DMS79 treated with DMSO at 0.1 percent for 48 hours (cell line): ENCODE results near the gene GPC6.

Source experiments
- DNase-seq: peaks from one replicate; lab custom pipeline; 2025; lab: John Stamatoyannopoulos, UW

The GPC6 gene

DNA sequence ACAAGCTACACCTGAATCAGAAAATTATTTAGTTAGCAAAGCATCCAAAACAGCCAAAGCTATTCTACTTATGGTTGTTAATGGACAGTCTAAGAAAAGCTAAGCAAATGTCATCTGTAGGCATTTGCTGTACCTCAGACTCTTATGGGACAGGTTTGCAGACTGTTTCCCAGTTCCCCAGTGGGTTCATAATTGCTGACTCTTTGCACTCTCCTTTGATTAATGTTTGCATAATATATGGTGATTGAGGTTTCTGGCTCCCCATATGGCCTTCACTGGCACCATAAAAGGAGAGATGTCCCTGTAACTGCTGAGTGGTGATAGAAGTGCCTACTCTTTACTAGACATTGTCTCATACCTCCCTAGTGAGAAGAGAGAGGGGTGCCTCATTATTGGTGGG is 142.1 kb downstream of the GPC6 start:
- DNase-seq: no peak

DNA sequence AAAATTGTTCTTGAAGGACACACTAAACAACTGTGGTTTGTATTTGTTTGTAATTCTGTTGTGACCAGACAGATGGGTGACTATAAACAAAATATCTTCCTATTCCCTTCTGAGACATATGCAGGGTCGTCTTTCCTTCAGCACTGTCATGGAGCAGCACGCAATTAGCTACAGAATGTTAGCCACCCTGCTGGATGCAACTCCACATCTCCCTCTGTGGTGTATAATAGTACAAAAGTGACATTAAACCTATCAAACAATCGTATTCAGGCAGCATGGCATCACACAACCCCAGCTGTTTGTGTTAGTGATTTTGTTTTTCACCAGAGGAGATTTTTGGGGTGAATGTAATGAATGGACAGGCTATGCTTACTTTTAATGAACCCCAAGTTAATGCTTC is 146.2 kb downstream of the GPC6 start:
- DNase-seq: no peak

DNA sequence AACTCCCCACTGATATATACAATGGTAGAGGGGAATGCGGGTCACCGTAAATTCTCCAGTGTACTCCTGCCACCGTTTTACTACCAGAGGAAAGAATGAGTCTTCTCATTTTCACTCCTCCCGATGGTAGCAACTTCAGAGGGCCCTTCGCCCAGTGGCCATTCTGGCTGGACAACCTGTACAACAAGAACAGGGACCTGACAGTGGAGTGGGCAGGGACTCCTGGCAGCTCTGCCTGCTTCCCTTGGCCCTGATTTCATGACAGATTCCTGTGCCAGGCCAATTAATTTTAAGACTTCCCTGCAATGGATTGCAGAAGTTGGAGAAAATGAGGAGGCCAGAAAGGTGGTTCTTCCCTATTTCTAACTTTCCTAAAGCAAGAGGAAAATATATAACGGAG is 148.9 kb downstream of the GPC6 start:
- DNase-seq: no peak

- DNase-seq: no peak
Measured at GRCh38 chr13:93377196-93377595, 150.6 kb downstream of the GPC6 start.

DNA sequence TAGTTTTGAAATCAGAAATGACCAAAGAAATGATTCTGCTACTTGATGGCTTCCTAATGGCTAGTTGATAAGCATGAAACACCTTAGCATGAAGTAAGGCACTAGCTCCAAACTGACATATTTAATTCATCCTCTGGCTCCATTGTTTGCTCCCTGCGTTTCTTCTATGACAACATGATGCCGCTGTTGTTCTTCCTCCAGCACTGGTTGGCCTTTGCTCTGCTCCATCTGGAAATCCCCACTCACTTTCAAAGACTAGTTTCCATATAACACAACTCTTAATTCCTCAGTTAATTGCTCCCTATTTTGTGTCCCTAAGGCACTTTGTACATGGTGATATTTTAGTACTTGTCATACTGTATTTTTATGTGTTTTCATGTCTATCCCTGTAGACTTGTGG is 151.6 kb downstream of the GPC6 start:
- DNase-seq: no peak

- DNase-seq: no peak
Measured at GRCh38 chr13:93386116-93386515, 159.5 kb downstream of the GPC6 start.

DNA sequence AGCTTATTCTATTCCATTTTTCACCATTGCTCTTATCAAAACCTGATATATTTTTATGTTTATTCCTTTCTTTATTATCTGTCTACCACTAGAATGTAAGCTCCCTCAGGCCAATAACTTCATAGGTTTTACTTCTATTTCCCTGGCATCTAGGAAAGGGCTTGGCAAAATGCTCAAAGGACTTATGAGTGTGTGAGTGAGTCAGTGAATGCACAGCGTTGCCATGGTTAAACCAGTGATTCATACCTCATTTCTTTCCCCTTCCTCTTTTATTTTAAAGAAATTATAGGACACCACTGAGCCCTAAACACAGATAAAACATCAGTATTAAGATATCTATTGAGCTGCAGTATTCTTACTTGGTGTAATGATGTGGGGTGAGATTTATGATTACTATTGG is 162.1 kb downstream of the GPC6 start:
- no peak for DNase-seq

GRCh38 chr13:93397619-93398018 is 171.0 kb downstream of the GPC6 start:
- DNase-seq: no peak

- no peak for DNase-seq
Measured at GRCh38 chr13:93398167-93399035, 171.8 kb downstream of the GPC6 start.

DNA sequence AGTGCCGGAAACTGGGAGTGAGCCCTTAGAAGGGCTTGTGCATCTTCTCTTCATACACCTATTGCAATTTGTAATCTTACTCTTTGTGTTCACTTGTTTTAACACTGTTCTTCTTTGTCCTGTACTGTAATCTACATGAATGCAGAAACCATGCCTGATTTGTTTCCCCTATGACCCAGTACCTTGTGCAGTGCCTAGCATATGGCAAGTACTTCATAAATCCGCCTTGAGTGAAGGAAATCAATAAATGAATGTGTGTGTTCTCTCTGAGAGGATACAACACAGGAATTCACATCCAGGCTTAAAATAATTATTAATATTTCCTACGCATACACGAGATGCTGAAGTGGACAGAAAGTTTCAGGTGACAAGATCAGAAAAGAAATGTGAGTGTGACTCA is 172.6 kb downstream of the GPC6 start:
- DNase-seq: no peak

DNA sequence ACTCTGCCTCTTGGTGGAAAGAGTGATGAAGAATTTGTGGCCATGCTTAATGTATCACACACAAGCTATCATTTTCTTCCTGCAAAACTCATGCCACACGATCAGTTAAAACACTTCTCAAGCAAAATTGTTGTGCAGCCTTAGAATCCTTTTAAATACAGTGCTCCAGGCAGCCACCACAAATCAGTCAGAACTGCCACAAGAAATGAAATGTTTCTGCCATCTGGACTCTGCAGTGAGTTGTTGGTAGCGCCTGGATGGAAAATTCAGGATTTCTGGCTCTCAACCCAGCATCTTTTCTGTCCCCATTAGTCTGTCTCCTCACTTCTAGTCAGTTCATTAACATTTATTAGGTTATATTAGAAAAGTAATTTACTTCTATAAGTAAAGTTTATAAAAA is 179.5 kb downstream of the GPC6 start:
- no peak for DNase-seq

DNA sequence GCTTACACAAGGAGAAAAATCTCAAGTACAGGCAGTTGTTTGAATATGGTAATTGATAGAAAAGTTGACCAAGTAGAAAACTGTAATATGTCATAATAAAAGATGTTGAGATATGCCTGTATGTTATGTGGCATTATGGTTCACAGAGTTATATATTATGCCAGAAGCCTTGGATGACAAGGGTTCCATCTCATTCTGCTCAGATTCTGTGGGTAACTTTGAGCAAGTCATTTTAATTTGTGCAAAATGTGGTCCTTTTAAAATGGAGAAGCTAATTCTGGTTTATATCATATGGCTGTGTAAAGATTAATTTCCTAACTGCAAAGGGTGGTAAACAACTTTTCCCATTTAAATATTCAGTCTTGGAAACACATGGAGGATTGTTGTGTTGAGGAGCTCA is 180.9 kb downstream of the GPC6 start:
- DNase-seq: no peak

DNA sequence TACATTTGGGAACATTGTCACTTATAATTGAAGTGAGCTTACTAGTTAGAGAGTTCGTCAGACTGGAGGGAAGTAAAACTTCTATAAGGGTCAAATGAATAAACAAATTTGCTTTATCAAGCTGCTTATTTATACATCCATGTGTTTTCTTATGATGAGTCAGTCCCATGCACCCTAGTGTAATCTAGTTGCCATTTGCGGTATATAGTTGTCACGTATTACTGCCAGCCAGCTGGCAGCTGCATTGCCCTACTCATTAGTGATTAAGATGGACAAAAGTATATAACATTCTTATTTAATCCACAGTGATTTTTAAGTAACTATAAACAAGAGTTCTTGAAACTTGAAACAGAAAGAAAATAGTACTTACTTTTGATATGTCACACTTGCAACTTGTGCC is 182.4 kb downstream of the GPC6 start:
- no peak for DNase-seq

DNA sequence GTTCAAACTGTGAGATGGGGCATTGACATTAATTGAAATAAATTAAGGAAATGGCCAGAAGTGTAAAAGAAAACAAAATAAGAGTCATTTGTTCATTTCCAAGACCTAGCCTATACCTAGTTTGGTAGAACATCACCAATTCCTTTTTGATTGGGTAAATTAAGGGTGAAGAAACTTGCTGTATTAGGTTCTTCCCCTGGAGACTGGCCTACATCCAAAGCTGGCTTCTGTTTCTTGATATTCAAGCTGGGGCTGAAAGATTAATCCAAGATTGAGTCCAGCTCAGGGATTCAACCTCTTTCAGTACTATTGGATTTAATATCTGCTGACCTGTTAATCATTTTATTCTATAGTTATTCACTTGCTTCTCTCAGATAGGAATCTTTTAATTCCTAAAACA is 183.2 kb downstream of the GPC6 start:
- no peak for DNase-seq

DNA sequence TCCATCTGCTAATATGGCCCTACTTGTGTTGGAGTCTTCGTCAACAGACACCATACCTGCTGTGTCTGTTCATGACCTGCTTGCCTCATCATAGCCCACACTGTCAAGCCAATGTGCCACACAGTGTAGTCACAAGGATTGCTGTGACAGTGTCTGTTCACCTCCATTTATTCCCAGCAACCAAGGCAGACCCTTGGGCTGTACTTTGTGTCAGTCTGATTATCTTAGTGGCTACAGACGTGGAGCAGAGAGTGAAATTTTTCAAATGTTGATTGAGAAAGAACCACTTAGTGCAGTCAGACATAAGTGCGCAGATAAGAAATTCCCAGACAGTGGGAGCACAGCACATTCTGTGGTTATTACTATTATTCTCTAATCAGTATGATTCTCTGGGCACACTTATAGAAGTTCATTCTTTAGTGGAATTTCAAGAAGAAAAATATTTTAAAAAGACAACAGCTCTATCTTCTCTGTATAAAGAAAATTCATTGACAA is 184.6 kb downstream of the GPC6 start:
- DNase-seq: no peak

DNA sequence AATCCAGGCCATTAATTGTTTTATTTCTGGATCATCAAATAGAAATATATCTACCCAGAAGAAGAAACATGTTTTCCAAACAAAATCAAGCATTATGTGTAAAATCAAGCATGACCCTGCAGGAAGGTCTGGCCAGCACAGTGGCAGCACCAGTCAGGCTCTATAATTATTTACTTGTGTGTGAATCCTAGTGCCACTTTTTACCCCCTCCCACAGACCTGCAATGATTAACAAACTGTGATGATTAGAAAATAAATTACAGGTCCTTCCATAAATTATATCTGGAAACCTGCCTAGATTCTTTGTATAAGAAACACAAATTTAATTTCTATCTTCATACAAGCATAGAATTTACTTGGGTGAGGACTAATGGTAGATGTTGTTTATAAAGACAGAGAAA is 186.1 kb downstream of the GPC6 start:
- DNase-seq: no peak

- DNase-seq: no peak
Measured at GRCh38 chr13:93413972-93414717, 187.5 kb downstream of the GPC6 start.

DNA sequence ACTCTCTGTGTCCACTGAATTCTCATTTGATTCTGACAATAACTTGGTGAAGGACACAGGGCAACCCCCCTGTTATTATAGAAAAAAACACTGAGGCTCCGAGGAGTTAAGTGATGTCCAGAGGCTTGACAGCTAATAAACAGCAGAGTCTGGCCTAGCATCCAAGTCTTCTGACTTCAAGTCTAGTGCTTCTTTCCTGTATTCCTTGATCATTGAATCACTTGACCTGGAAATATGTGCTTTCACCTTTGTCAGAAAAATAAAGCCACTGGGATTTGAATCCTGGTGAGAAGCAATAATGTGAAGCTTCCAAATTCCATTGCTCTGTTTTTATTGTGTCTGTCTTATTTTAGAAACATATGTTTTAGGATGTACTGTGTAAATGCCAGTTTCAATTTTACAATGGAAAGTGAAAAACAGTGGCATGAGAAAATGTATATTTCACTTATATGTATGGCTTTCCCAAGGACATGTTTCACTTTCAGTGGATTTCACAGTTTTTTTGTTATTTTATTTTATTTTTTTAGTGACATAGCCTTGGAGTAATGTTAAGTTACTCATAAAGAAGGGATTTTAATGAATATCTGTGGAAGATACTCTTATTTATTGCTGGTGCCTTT is 190.2 kb downstream of the GPC6 start:
- DNase-seq: no peak

- no peak for DNase-seq
Measured at GRCh38 chr13:93418398-93418797, 191.8 kb downstream of the GPC6 start.

DNA sequence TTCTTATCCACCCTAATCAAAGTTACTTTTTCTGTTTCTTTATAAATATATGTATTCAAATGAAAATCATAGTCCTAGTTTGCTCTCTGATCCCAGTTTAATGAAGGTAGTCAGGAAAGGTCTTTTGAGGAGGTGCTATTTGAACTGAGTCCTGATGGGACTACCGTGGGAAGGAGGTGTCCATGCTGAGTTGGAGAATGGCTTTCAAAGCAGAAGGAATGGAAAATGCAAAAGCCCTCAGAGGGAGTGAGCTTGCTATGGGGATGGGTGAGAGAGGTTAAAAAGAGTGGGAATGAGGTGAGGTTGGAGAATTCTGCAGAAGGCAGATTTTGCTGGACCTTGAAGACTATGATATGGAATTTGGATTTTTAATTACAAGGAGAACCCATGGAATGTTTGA is 193.6 kb downstream of the GPC6 start:
- DNase-seq: no peak

- no peak for DNase-seq
Measured at GRCh38 chr13:93420887-93421286, 194.3 kb downstream of the GPC6 start.

DNA sequence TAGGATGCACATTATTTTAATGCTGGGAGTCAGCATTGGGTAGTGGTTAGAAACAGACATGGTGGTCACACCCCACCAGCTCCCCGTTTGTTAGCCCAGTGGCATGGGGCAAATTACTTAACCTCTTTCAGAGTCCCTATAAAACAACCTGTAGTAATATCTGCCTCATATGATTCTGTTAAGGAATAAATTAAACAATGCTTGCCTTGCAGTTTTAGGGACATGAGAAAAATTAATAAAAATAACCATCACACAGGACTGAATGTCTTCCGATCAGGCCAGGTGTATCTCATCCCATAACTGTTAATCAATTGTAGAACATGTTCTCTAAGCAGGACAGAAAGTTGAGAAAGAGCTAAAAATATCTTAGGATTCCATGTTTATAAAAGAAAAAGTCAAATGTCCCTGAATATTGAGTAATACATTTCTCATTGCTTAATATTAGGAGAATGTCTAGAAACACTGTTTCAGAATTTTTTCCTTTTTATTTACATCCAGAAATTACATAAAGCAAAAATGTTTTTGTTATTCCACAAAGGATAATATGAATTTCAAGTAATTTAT is 196.5 kb downstream of the GPC6 start:
- no peak for DNase-seq

- no peak for DNase-seq
Measured at GRCh38 chr13:93425411-93425810, 198.8 kb downstream of the GPC6 start.
